ENCODE measurements around the gene COL4A1.

Gene COL4A1

DNA sequence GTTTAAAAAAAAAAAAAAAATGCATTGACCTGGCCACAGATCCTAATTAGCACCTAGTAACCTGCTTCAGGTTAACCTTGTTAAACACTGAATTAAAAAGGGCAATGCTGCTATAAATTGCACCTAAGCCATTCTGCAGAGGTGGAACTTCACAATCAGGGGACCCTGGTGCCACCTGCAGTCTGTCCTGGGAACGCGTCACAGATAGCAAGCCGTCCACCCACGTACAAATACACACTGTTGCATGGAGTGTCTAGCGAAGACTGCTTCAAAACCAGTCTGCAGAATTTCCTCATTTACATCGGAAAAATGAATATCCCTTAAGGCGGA, 169.3 kb downstream of the COL4A1 start:
- DNase-seq (ENCODE audit: low read depth in 1 of 2, low spot score in 1 of 2) = no peak

DNA sequence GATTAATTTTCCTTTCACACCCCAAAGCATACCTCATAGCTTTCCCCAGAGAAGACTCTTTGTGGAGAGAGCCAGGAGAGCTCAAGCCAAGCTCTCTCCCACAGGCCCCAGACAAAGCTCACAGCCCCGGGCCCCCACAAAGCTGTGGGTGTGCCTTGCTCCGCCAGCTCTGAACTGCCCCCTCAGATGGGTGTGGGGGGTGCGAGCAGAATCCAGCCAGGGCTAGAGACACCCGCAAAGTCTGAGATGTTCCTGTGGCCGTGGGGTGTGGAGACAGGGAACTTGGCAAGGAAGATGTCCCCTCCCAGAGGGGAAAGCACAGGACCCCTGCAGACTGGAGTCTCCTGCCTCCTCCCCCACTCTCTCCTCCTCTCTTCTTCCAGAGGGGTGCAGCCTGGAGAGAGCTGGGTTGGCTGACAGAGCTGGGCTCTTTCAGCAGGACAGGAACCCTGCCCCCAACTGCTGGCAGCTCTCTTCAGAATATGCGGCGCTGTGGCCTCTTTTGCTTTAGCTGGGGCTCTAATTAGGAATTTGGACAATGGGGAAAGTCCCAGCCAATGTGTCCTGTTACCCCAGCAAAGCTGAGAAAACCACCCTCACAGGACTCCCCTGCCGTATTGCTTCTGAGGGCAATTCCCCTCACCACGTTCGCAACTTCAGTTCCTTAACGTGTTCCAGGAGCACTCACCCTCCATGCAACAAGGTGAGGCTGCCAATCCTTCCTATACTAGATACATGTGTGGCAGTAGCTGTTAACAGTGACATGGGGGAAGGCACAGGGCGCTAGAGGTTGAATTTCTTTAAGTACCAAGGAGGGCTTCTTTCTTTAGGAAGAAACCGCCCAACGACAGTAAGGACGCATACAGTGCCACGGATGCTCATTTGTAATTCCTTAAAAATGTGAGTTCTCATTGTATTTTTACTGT, 170.0 kb downstream of the COL4A1 start:
- no peak for DNase-seq (ENCODE audit: low read depth in 1 of 2, low spot score in 1 of 2)

DNA sequence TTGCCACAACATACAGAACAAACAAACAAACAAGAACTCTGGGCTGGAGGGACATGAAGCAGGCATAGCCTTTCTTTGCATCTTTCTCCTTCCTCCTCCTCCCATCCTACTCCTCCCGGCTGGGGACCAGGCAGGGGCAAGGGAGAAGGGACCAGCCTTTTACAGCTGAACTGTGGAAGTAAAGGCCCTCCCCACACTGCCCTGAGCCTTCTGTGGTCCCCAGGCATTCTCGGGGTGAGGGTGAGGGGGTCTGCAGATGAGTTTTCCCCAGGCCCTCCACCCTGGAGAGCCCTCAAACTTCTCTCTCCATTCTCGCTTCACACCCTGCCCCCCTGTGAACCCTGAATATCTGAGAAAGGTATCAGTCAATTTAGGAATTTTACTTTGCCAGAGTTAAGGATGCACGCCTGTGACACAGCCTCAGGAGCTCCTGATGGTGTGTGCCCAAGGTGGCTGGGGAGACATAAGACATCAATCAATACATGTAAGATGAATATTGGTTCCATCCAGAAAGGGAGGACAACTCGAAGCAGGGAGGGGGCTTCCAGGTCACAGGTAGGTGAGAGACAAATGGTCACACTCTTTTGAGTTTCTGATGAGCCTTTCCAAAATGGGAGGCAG, 170.9 kb downstream of the COL4A1 start:
- no peak for DNase-seq (ENCODE audit: low read depth in 1 of 2, low spot score in 1 of 2)

DNA sequence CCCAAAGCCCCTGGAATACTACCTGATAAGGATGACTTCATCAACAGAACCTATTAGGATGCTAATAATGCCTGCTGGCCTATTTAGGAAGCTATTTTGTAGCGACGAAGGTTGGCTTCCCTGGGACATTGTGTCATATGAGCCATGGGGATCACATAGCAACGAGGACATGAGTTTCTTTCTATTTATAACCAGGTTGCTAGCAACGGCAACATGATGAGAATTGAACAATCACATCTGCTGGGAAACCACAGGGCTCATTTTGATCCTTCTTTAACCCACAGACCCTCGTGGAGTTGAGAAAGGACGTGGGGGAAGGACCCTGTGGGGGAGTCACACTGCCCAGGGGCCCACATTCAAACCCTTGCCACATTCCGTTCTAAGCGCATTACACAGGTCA, 172.2 kb downstream of the COL4A1 start:
- DNase-seq (ENCODE audit: low read depth in 1 of 2, low spot score in 1 of 2) = no peak

DNA sequence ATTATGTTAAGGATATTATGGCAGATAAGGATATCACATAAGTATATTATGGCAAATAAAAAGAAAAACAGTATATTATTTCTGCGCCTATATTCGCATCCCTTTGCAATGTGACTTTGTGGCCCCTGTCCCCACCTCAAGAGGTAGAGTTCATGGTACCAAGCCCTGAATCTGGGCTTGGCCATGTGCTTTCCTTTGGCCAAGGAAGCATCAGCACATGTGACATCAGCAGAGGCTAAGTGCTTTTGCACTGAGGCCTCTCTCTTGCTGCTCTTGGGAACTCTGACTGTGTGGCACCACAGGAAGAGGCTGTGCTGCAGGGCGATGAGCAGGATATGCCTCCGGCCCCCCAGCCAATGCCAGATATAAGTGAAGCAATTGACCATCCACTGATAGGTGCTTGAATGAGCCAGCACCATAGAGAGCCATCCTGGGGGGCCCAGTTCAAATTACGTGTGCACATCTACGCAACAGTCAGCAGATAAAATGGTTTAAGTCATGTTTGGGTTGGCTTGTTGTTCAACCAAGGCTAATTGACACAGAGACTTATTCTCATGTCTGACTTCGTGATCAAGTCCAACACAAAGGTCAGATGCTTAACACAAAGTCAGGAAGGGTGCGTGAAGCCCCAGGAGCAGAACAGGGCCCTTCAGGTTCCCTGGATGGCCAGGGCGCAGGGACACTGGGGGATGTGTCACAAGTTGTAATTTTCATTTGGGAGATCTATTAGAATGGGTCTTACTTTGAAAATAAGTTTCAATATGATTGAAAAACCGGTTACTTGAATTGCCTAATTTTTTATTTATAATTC, 173.3 kb downstream of the COL4A1 start:
- no peak for DNase-seq (ENCODE audit: low read depth in 1 of 2, low spot score in 1 of 2)

DNA sequence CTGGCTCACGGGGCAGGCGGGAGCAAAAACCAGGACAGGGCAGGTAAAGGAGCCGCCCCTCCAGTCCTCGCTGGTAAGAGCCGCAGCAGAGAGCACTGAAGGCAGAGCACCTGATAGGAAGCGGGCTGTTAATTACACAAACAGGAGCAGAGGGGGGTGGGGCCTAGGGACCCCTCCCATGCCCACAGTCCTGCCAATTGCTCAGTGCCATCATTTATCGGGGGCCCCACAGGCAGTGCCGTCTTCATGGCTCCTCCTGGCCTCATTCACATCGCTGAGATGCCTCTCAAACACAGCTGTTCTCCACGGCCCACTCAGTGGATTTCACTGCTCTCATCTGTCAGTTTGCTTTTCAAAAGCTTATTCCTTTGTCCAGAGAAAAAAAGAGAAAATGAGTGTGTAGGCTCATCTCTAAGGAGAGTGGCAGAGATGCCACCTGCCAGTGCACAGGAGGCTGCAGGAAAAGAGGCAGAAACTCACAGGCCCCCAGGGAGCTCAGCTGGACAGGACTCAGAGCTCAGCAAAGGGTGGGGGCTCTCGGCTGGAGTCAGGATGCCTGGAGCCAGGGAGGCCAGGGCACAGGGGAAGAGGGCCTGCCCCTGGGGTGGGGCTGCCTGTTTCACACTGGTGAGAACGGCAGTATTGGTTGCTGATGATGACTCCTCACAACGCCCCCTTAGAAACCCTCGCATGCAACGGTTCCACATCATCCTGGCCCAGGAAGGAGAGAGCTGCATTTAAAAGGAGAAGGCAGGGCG, 174.6 kb downstream of the COL4A1 start:
- DNase-seq (ENCODE audit: low read depth in 1 of 2, low spot score in 1 of 2) = no peak

DNA sequence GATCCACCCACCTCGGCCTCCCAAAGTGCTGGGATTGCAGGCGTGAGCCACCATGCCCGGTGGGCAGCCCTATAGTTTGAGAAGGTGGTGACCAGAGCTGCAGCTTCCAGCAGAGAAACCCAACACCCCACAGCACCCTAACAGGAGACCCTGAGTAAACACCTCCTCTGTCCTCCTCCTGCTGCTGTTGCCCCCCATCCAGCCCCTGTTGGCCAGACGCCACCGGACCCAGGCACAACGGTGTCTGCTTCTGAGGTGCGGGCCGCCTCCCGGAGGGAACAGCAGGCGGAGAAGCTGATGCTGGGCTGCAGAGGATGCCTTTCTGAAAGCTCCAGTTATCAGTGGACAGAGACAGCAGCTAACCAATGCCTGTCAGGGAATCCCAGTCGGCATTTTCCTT, 175.5 kb downstream of the COL4A1 start:
- no peak for DNase-seq (ENCODE audit: low read depth in 1 of 2, low spot score in 1 of 2)

DNA sequence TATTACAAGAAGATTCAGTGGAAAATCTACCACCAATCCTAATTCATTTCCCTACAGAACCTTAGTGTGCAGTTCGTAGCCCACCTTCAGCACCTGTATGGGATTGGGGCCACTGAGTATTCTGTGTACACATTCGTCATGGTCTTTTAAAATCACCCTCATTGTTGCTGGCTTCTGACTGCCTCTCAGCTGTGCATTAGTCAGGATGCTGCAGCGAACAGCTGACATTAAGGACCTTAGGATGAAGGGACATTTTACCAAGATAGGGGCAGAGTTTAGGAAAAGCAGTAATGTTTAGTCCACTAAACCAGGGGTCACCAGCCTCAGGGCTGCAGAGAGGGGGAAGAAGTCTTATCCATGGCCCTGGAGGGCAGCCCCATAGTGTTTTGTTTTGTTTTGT, 176.5 kb downstream of the COL4A1 start:
- DNase-seq (ENCODE audit: low read depth in 1 of 2, low spot score in 1 of 2) = no peak

DNA sequence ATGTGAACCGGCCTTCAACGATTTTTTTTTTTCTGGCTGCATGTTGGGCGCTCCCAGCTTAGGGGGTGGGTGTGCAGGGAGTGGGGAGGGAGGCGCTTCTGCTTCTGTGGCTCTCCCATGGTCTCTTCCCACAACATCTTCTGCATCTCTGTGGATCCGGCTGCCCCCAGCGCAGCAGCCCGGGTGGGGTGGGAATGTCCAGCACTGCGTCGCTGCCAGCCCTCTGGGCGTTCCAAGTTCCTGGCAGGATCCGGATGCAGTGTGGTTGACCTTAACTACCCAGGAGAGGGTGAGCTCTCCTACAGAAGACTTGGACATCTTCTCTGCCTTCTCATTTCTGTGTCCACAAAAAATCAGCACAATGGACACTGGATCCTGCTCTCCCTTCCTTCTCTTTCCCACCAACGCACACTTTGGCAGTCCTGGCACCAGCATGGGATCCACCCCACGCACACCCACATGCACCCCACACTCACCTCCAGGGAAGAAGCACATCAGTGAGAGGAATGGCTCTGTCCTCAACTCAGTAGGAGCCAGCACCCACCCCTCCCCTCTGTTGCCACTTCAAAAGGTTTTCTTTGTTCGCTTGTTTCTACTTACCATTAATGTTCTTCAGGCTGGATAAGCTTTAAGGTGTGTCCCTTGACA, 177.3 kb downstream of the COL4A1 start:
- no peak for DNase-seq (ENCODE audit: low read depth in 1 of 2, low spot score in 1 of 2)

DNA sequence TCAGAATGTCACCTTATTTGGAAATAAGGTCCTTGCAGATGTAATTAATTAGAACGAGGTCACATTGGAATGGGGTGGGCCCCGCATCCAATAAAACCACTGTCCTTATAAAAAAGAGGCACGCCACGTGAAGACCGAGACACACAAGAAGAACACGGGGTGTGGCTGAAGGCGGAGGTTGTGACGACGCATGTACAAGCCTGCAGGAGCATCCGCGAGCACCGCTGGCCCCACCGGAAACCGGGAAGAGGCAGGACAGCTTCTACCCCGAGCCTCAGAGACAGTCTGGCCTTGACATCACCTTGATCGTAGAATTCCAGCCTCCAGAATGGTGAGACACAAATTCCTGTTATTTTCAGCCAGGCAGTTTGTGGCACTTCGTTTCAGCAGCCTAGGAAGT, 177.9 kb downstream of the COL4A1 start:
- no peak for DNase-seq (ENCODE audit: low read depth in 1 of 2, low spot score in 1 of 2)

DNA sequence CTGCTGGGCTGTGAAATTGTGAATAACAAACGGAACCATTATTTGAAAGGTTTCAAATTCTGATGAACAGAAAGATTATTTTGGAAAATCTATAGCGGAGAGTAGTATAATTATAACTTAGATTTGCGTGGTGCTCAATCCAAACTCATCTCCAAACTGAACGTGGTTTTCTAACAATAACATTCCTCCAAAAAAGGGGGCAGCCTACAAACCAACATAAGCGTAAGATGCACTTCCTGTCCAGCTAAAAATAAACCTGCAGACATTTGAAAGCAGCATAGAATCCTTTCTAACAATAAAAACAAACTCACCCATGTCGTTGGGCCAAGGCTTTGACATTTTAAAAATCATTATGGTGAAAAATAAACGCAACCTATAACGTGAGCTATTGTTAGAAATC, 178.4 kb downstream of the COL4A1 start:
- no peak for DNase-seq (ENCODE audit: low read depth in 1 of 2, low spot score in 1 of 2)

DNA sequence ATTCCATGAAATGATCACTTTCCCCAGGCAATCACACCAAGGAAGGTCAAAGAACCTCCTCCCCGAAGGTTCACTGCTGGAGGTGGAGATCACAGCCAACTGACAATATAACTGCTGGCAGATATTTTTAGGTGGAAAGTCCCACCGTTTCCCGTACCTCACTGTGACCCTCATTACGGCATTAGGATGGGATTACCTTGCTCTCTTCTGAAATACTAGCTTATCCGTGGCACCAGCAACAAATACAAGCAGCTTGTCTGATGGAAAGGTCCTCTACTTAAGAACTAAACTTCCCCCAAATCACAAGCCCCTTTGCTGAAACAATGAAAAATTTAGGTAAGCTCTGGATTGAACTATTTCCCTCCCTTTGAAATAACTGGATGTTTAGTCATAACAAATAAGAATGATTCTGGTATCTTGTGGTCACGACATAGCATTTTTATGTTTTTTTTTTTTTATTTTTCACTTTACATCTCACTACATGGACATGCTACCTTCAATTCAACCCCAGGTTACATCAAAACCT, 178.9 kb downstream of the COL4A1 start:
- no peak for DNase-seq (ENCODE audit: low read depth in 1 of 2, low spot score in 1 of 2)

DNA sequence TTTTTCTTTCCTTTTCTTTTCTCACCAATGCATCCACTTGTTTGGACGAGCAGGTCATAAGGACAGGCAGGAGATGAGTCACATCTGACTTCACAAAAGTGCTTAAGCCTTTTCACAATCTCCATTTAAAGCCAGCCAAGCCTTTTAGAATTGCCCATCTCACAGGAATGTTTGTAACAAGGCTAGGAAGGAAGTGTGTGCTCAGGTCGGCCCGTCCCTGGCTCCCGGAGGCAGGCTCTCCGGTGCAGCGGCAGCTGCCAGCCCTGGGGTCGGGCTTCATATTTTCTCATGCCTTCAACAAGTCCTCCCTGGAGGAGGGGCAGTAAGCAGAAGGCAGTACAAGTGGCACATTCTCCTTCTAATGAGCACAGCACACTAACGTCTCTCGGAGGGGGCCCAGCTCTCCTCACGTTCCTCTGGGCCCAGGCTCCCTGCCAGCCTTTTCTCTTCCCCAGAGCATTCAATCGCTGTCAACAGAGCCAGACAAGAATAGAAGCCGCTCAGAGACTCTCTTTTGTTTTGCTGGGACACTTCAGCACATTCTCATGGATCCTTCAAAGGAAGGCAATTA, 180.5 kb downstream of the COL4A1 start:
- no peak for DNase-seq (ENCODE audit: low read depth in 1 of 2, low spot score in 1 of 2)

DNA sequence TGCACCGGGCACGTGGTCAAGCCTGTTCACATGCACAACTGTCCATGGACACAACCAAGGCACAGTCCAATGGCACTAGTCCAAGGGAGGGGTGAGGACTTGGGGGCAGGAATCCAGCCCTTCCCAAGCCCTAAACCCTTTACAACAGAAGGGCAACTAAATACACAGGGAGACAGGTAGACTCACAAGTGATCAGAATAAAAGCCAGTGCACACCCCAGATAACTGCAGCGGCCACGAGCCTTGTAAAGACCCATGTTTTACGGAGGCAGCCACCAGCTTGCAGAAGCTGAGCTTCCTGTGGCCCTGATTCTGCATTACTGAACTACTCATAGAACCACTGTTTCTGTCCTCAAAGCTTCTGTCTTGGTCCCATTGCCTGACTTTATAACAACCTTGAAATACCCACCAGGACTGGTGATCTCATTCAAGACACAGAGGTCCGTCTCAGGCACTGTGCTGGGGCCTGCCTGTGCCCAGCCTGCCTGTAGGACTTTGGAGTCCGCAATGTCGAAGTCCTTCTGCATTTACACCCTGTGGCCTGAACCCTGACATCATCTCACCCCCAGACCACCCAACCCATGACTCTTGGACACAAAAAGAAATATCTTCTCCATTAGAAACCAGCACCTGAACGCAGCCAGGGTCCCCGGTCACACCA, 181.2 kb downstream of the COL4A1 start:
- DNase-seq (ENCODE audit: low read depth in 1 of 2, low spot score in 1 of 2) = no peak

DNA sequence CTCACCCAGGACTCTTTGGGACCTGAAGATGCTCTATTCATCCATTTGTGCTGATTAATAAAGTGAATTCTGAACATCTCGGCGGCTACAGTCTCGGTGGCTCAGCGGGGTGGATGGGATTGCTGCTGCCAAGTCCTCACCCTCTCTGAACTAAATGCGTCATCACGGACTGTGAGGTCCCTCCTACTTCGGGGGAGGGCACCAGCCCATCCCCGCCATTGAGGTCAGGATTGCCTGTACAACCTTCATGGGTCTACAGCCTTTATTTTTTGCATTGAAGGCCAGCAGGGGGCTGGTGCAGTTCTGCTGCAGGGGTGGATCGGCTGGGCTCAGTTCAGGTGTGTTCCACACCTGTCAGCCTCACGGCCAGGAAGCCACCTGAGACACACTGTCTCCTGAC, 181.8 kb downstream of the COL4A1 start:
- no peak for DNase-seq (ENCODE audit: low read depth in 1 of 2, low spot score in 1 of 2)

DNA sequence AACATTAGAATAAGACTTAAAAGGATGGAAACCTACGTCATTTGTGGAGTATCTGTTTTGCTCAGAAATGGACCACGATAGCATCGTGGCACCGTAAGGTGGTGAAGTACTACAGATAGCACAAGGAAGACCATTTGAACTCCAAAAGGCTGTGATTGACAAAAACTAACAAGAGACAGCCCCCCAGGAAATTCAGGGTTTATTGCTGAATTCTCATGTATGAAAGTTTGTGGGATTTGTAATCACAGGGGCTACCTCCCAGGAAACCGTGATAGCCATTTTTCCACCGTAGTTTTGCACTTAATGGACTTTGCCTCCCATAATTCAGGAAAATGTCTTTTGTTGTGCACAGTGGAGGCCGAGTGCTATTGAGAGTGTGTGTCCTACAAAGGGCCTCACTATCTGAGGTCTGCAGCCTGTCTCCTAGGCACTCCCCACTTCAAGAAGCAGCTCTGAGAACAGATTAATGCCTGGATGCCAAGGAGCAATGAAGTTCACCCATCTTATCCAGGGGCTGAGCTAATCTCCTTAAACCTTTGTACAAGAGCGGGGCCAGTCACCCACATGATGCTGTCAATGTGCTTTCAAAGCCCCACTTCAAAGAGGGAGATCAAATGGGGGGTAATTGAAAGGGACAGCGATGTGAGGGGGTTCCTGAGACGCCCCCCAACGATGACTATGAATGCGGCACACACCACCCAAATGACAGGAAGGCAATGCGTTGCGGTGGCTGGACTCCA, 182.6 kb downstream of the COL4A1 start:
- no peak for DNase-seq (ENCODE audit: low read depth in 1 of 2, low spot score in 1 of 2)

DNA sequence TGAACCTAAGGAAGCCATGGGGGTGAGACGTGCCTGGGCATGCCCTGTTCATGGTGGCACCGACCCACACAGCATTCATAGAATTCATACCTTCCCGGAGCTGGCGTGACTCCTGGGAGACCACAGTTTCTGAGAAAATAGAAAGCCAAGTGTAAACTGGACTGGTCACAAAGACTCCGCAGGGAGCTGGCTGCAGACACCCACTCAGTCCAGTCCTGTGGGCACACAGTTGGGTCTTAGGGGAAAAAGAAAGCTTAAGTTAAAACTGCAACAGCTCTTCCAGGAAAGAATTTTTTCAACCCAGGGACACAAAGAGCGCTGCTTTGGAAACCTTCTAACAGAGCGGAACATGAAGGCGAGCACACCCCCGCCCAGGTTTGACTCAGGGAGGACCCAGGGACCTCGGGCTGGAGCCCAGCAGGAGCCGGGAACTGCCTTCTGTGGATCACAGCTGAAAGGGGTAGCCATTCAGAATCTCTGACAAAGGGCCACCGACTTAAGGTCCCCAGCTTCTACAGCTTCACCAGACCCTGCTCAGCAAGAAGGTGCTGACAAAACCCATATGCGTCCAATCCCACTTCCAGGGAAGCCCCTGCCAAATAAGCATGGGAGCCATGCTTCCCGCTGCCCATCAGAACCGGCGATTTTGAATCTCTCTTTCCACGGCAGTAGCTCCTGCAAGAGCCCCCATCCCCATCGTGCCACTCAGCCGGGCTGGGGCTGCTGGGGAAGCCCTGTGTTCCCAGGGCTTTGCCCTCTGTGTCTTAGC, 183.7 kb downstream of the COL4A1 start:
- no peak for DNase-seq (ENCODE audit: low read depth in 1 of 2, low spot score in 1 of 2)

DNA sequence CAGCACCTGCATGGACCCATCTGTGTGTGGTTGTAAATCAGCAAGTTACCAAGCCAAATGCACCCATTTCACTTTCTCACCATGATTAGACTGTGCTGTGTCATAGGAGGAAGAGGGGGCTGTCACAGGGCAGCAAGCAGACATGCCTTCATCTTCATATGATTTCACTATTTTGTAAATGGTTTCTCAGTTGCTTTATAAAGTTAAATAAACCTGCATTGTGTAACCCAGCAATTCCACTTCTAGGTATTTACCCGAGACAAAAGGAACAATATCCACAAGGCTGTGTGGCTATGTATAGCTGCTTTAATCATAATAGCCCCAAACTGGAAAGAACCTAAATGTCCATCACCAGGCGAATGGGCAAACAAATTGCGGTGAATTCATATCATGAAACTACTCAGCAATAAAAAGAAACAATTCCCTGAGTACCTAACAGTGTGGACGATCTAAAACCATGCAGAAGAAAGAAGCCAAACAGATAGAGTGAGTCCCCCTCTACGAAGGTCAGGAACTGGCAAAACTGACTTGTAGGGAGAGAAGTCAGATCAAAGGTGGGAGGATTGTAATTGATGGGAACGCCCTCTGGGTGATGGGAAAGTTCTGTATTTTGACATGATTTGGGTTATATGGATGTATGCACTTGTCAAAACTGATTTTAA, 185.4 kb downstream of the COL4A1 start:
- no peak for DNase-seq (ENCODE audit: low read depth in 1 of 2, low spot score in 1 of 2)

Data from activated T-helper 1 cell treated with anti-CD3 and anti-CD28 coated beads, Interleukin-2, amount 50 U/mL, for 16 hours (primary cell).